GM21576 (cell line): ENCODE data around the gene BEST4.
A peak's percentile ranks its signal among the peaks of the same experiment; 100 is the strongest.
"Not testable (repeated sequence)": the region's sequence is repeated elsewhere in the genome, so short reads cannot be mapped to it uniquely, and the experiment has no call there.

ENCODE experiments used
- ATAC-seq: cut with Tn5 transposase; IDR thresholded peaks from one replicate; pipeline ENCODE4 v1.9.1; 2021; ENCODE audit warnings: mild to moderate bottlenecking, moderate library complexity; ENCODE audit not compliant: unreplicated experiment

The BEST4 gene

GRCh38 chr1:44803062-44803311 lies 15.0 kb upstream of the BEST4 start:
- ATAC-seq, result no peak

- ATAC-seq, result no peak
Measured at GRCh38 chr1:44802306-44803061, 14.5 kb upstream of the BEST4 start.

GRCh38 chr1:44801491-44802305 lies 13.7 kb upstream of the BEST4 start:
- ATAC-seq, result no peak

- ATAC-seq, result peak; percentile 78
Measured at GRCh38 chr1:44799770-44800584, 12.0 kb upstream of the BEST4 start, which contains the start of gene PLK3. Gene PLK3 (plus strand): TSS chr1:44800377. CDS start chr1:44800464, 87 bp downstream.

- ATAC-seq, result no peak
Measured at GRCh38 chr1:44798481-44799365, 10.8 kb upstream of the BEST4 start.

- not testable (repeated sequence) for ATAC-seq
Measured at GRCh38 chr1:44797886-44798285, 9.9 kb upstream of the BEST4 start.

GRCh38 chr1:44792736-44793502 lies 4.9 kb upstream of the BEST4 start:
- ATAC-seq, result no peak

GRCh38 chr1:44790968-44791801 lies 3.2 kb upstream of the BEST4 start:
- ATAC-seq, result no peak

- no peak for ATAC-seq
Measured at GRCh38 chr1:44787506-44787905, 464 bp downstream of the BEST4 start.

- no peak for ATAC-seq
Measured at GRCh38 chr1:44786841-44787426, 1.0 kb downstream of the BEST4 start.

GRCh38 chr1:44786138-44786840 lies 1.7 kb downstream of the BEST4 start:
- ATAC-seq, result peak; percentile 47

- ATAC-seq, result no peak
Measured at GRCh38 chr1:44785501-44786137, 2.4 kb downstream of the BEST4 start.

- no peak for ATAC-seq
Measured at GRCh38 chr1:44785029-44785380, 3.0 kb downstream of the BEST4 start.

GRCh38 chr1:44784094-44785028 lies 3.6 kb downstream of the BEST4 start:
- no peak for ATAC-seq

- no peak for ATAC-seq
Measured at GRCh38 chr1:44783697-44784093, 4.3 kb downstream of the BEST4 start.

GRCh38 chr1:44780583-44781121 lies 7.3 kb downstream of the BEST4 start:
- ATAC-seq, result no peak
